Measurements from ENCODE around the gene ZNF827. TPM values are rescaled to one million over a fixed set of nuclear protein-coding genes. Genes with fewer than 3 reads are reported as not detected.

ZNF827 gene, protein sequence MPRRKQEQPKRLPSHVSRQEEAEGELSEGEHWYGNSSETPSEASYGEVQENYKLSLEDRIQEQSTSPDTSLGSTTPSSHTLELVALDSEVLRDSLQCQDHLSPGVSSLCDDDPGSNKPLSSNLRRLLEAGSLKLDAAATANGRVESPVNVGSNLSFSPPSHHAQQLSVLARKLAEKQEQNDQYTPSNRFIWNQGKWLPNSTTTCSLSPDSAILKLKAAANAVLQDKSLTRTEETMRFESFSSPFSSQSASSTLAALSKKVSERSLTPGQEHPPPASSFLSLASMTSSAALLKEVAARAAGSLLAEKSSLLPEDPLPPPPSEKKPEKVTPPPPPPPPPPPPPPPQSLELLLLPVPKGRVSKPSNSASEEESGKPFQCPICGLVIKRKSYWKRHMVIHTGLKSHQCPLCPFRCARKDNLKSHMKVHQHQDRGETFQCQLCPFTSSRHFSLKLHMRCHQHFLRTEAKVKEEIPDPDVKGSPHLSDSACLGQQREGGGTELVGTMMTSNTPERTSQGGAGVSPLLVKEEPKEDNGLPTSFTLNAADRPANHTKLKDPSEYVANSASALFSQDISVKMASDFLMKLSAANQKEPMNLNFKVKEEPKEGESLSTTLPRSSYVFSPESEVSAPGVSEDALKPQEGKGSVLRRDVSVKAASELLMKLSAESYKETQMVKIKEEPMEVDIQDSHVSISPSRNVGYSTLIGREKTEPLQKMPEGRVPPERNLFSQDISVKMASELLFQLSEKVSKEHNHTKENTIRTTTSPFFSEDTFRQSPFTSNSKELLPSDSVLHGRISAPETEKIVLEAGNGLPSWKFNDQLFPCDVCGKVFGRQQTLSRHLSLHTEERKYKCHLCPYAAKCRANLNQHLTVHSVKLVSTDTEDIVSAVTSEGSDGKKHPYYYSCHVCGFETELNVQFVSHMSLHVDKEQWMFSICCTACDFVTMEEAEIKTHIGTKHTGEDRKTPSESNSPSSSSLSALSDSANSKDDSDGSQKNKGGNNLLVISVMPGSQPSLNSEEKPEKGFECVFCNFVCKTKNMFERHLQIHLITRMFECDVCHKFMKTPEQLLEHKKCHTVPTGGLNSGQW
- total RNA-seq: 12.0 and 16.5 TPM in 2 replicates

GRCh38 chr4:145938618-145939440, at the start of gene ZNF827:
TSS of gene ZNF827 (minus strand) at chr4:145938823. CDS start at chr4:145938407, 416 bp downstream.

Small RNA genes lying within 50 kb of the gene (small RNA-seq; reads per million reads assigned to genes)
- gene RF00019: not detected

Other genes starting within 250 kb of the ZNF827 start
- 31.1 and 31.2 TPM in 2 replicates for gene LSM6, start 236.9 kb upstream of the ZNF827 start, total RNA-seq